GM12878 (cell line): ENCODE results near the gene TUT4. TPM values are rescaled to one million over a fixed set of nuclear protein-coding genes. Genes with fewer than 3 reads are reported as not detected.

Experiments
- CBX5 ChIP-seq: sonication (generic); IDR thresholded peaks from 2 replicates; pipeline ENCODE4 v1.6.1; 2016; ENCODE audit warnings: low read depth, moderate library complexity, mild to moderate bottlenecking, inconsistent platforms
- CHD4 ChIP-seq: fragments of 200-600 bp; sonication (generic); IDR thresholded peaks from 2 replicates; pipeline ENCODE4 v1.6.1; 2016; ENCODE audit warnings: mild to moderate bottlenecking
- CREM ChIP-seq: IDR thresholded peaks from 2 replicates; pipeline ENCODE4 v1.6.1; 2014; ENCODE audit warnings: antibody characterized with exemption, low read depth
- EED ChIP-seq: sonication (generic); IDR thresholded peaks from 2 replicates; pipeline ENCODE4 v1.6.1; 2016; ENCODE audit warnings: antibody characterized with exemption, low read depth
- FOS ChIP-seq: IDR thresholded peaks from 3 replicates; pipeline ENCODE4 v1.6.1; 2011; ENCODE audit warnings: borderline replicate concordance; ENCODE audit not compliant: insufficient read length; ENCODE audit errors: extremely low read depth
- IRF4 ChIP-seq: IDR thresholded peaks from 2 replicates; pipeline ENCODE4 v1.6.1; 2011; ENCODE audit warnings: low read depth, low read length
- KLF5 ChIP-seq: fragments of 450-650 bp; IDR thresholded peaks from 2 replicates; pipeline ENCODE4 v1.6.1; 2014; ENCODE audit warnings: mild to moderate bottlenecking; ENCODE audit not compliant: partially characterized antibody
- MTA2 ChIP-seq: fragments of 450-650 bp; IDR thresholded peaks from 2 replicates; pipeline ENCODE4 v1.6.1; 2016; ENCODE audit warnings: low read depth, mild to moderate bottlenecking, moderate library complexity
- MYC ChIP-seq: IDR thresholded peaks from 2 replicates; pipeline ENCODE4 v1.6.1; 2011; ENCODE audit warnings: mild to moderate bottlenecking, low read length, moderate library complexity, inconsistent platforms; ENCODE audit not compliant: insufficient read depth, insufficient replicate concordance, insufficient read length, severe bottlenecking
- NR2C2 ChIP-seq: IDR thresholded peaks from 2 replicates; pipeline ENCODE4 v1.6.1; 2011; ENCODE audit warnings: borderline replicate concordance, low read depth; ENCODE audit not compliant: control insufficient read depth, insufficient read length
- RB1 ChIP-seq: fragments of 450-650 bp; formaldehyde crosslinking; IDR thresholded peaks from 2 replicates; pipeline ENCODE4 v1.6.1; 2017; ENCODE audit warnings: mild to moderate bottlenecking, borderline replicate concordance
- RELA ChIP-seq: fragments of 450-650 bp; IDR thresholded peaks from 2 replicates; pipeline ENCODE4 v1.8.0; 2014; ENCODE audit warnings: borderline replicate concordance; ENCODE audit not compliant: partially characterized antibody
- SP1 ChIP-seq: IDR thresholded peaks from one replicate; pipeline ENCODE4 v1.6.1; 2011; ENCODE audit warnings: low read depth, low read length
- STAT3 ChIP-seq: IDR thresholded peaks from 2 replicates; pipeline ENCODE4 v1.6.1; 2011; ENCODE audit warnings: low read depth, low read length, improper control_type of control experiment
- polyA plus RNA-seq, 11 experiments: library from polyadenylated mRNA; depleted of rRNA in 4 of 11; unstranded in 6 of 11; stranded (reverse) in 5 of 11; fragments of >200 nt; fragmentation: Nextera tagmentation in 4 of 11; fragmentation: Illumina TruSeq in 1 of 11; extraction: Ambion mirVana in 4 of 11; extraction: Trizol in 1 of 11; gene quantifications; 1 replicate in 1 of 11; 2 replicates in 10 of 11; pipeline versions ENCODE4 v1.2.1 to v1.2.3, GENCODE V29; 2011 to 2016; ENCODE audit warnings: inconsistent platforms in 2 of 11, missing spikeins in 2 of 11, low read depth in 1 of 11
- total RNA-seq, 4 experiments: library from RNA; depleted of rRNA in 3 of 4; stranded (reverse); fragments of >200 nt in 3 of 4; fragmentation: Illumina TruSeq in 1 of 4; extraction: Trizol in 1 of 4; gene quantifications; 2 replicates each; pipeline versions ENCODE4 v1.2.1 to v1.2.3, GENCODE V29; 2013 to 2021
- TF ChIP-seq, protein P1 (sequence below): fragments of 450-650 bp; IDR thresholded peaks from 2 replicates; pipeline ENCODE4 v1.6.1; 2016; ENCODE audit warnings: mild to moderate bottlenecking, moderate library complexity, borderline replicate concordance
- TF ChIP-seq, protein P2 (sequence below): IDR thresholded peaks from 2 replicates; pipeline ENCODE4 v1.6.1; 2012; ENCODE audit warnings: low read length, inconsistent platforms
- TF ChIP-seq, protein P3 (sequence below): fragments of 450-650 bp; formaldehyde crosslinking; IDR thresholded peaks from 2 replicates; pipeline ENCODE4 v1.4.0; 2020; ENCODE audit warnings: mild to moderate bottlenecking, moderate library complexity
- TF ChIP-seq, protein P4 (sequence below), 3 experiments: IDR thresholded peaks in 2 of 3; conservative IDR thresholded peaks in 1 of 3; 2 replicates each; pipeline ENCODE4 v1.5.1; 2011; ENCODE audit warnings: low read depth in 3 of 3, low read length in 3 of 3, mild to moderate bottlenecking in 3 of 3, control low read depth in 2 of 3, moderate library complexity in 2 of 3, inconsistent platforms in 1 of 3, mixed read lengths in 1 of 3; ENCODE audit not compliant: control insufficient read depth in 2 of 3, insufficient read depth in 1 of 3; ENCODE audit errors: extremely low read depth in 1 of 3

The TUT4 gene
- total and polyA plus RNA-seq, 10 of the 15 experiments (the other 5 are each of a cell fraction or from before 2014, with no cell fraction given) = 9.4 to 40.7 (median 27.6) TPM

DNA sequence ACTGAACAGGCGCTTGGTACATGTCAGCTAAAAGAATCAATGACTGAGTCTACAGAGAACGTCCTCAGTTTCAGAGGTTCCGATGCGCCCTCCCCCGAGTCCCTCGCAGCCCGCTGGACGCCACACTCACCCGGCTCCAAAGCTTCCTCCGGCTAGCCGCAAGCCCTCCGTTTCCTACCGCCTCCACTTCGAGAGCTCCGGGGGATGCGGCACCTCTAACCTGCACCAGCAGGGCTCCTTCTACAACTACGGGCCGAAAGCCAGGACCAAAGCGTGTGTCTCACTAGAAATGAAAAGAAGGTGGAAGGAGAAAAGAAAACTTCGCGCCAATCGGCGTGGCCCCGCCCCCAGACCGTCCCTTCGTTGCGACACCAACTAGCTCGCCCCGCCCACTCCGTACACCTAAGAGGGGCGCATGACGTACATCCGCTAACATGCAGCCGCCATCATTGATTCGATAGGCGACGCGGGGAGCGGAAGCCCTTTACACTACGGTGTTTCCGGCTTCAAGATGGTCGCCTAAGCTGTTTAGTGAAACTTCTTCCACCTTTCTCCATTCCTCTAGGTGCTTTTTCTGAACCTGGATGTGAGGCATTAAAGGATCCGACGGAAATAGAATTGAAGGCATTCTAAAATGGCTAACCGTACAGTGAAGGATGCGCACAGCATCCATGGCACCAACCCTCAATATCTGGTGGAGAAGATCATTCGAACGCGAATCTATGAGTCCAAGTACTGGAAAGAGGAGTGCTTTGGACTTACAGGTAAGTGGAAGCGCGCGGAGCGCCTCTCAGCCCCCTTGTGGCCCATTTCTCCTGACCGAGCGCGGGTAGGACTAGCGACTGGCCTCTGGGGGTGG is 148.5 kb downstream of the TUT4 start, which contains the start of the genes ORC1 and PRPF38A (continued):
- TF ChIP-seq CBX5 (no peak), NR2C2 (no peak), RELA (no peak), CREM (peak; percentile 98), KLF5 (peak; percentile 31), STAT3 (no peak), SP1 (peak; percentile 69), IRF4 (peak; percentile 33; the same call in 1 of the 2 replicates), MTA2 (no peak; the same call in 1 of the 2 replicates), FOS (no peak), MYC (no peak), EED (no peak), RB1 (peak; percentile 89; the same call in 1 of the 2 replicates), CHD4 (no peak)
- TF ChIP-seq, protein P1, sequence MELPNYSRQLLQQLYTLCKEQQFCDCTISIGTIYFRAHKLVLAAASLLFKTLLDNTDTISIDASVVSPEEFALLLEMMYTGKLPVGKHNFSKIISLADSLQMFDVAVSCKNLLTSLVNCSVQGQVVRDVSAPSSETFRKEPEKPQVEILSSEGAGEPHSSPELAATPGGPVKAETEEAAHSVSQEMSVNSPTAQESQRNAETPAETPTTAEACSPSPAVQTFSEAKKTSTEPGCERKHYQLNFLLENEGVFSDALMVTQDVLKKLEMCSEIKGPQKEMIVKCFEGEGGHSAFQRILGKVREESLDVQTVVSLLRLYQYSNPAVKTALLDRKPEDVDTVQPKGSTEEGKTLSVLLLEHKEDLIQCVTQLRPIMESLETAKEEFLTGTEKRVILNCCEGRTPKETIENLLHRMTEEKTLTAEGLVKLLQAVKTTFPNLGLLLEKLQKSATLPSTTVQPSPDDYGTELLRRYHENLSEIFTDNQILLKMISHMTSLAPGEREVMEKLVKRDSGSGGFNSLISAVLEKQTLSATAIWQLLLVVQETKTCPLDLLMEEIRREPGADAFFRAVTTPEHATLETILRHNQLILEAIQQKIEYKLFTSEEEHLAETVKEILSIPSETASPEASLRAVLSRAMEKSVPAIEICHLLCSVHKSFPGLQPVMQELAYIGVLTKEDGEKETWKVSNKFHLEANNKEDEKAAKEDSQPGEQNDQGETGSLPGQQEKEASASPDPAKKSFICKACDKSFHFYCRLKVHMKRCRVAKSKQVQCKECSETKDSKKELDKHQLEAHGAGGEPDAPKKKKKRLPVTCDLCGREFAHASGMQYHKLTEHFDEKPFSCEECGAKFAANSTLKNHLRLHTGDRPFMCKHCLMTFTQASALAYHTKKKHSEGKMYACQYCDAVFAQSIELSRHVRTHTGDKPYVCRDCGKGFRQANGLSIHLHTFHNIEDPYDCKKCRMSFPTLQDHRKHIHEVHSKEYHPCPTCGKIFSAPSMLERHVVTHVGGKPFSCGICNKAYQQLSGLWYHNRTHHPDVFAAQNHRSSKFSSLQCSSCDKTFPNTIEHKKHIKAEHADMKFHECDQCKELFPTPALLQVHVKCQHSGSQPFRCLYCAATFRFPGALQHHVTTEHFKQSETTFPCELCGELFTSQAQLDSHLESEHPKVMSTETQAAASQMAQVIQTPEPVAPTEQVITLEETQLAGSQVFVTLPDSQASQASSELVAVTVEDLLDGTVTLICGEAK = peak; percentile 93
- TF ChIP-seq, protein P2, sequence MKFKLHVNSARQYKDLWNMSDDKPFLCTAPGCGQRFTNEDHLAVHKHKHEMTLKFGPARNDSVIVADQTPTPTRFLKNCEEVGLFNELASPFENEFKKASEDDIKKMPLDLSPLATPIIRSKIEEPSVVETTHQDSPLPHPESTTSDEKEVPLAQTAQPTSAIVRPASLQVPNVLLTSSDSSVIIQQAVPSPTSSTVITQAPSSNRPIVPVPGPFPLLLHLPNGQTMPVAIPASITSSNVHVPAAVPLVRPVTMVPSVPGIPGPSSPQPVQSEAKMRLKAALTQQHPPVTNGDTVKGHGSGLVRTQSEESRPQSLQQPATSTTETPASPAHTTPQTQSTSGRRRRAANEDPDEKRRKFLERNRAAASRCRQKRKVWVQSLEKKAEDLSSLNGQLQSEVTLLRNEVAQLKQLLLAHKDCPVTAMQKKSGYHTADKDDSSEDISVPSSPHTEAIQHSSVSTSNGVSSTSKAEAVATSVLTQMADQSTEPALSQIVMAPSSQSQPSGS = no peak
- TF ChIP-seq, protein P3, sequence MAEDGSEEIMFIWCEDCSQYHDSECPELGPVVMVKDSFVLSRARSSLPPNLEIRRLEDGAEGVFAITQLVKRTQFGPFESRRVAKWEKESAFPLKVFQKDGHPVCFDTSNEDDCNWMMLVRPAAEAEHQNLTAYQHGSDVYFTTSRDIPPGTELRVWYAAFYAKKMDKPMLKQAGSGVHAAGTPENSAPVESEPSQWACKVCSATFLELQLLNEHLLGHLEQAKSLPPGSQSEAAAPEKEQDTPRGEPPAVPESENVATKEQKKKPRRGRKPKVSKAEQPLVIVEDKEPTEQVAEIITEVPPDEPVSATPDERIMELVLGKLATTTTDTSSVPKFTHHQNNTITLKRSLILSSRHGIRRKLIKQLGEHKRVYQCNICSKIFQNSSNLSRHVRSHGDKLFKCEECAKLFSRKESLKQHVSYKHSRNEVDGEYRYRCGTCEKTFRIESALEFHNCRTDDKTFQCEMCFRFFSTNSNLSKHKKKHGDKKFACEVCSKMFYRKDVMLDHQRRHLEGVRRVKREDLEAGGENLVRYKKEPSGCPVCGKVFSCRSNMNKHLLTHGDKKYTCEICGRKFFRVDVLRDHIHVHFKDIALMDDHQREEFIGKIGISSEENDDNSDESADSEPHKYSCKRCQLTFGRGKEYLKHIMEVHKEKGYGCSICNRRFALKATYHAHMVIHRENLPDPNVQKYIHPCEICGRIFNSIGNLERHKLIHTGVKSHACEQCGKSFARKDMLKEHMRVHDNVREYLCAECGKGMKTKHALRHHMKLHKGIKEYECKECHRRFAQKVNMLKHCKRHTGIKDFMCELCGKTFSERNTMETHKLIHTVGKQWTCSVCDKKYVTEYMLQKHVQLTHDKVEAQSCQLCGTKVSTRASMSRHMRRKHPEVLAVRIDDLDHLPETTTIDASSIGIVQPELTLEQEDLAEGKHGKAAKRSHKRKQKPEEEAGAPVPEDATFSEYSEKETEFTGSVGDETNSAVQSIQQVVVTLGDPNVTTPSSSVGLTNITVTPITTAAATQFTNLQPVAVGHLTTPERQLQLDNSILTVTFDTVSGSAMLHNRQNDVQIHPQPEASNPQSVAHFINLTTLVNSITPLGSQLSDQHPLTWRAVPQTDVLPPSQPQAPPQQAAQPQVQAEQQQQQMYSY (CRISPR knock-in tag) = no peak
- TF ChIP-seq, protein P4, sequence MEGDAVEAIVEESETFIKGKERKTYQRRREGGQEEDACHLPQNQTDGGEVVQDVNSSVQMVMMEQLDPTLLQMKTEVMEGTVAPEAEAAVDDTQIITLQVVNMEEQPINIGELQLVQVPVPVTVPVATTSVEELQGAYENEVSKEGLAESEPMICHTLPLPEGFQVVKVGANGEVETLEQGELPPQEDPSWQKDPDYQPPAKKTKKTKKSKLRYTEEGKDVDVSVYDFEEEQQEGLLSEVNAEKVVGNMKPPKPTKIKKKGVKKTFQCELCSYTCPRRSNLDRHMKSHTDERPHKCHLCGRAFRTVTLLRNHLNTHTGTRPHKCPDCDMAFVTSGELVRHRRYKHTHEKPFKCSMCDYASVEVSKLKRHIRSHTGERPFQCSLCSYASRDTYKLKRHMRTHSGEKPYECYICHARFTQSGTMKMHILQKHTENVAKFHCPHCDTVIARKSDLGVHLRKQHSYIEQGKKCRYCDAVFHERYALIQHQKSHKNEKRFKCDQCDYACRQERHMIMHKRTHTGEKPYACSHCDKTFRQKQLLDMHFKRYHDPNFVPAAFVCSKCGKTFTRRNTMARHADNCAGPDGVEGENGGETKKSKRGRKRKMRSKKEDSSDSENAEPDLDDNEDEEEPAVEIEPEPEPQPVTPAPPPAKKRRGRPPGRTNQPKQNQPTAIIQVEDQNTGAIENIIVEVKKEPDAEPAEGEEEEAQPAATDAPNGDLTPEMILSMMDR (IDR thresholded peaks at IDR 0.05 in 2 of 3, conservative IDR thresholded peaks at IDR 0.05 in 1 of 3; ENCODE audit: control insufficient read depth in 2 of 3, extremely low read depth in 1 of 3, insufficient read depth in 1 of 3, low read depth in 3 of 3, low read length in 3 of 3) = peak; percentile 50 to 57 (median 52)
